Stimulated activated CD4-positive, alpha-beta T cell treated with anti-CD3 and anti-CD28 coated beads, Interleukin-1b, Interleukin-23, amount 100 ng/mL, for 4 hours (primary cell): Measurements from ENCODE around the gene CFAP97D1.
"Not testable (repeated sequence)": the region's sequence is repeated elsewhere in the genome, so short reads cannot be mapped to it uniquely, and the experiment has no call there.

Experiments
- DNase-seq, 2 donors: peaks; one replicate each; pipeline ENCODE4 v3.0.0-alpha.2; 2020; ENCODE audit warnings: low read depth in 2 of 2

The CFAP97D1 gene

GRCh38 chr17:43768382-43768781 lies 11.9 kb upstream of the CFAP97D1 start:
- DNase-seq: no peak

GRCh38 chr17:43768943-43769342 lies 11.3 kb upstream of the CFAP97D1 start:
- DNase-seq: no peak

- DNase-seq: no peak
These were observed 10.8 kb upstream of the CFAP97D1 start for GRCh38 chr17:43769426-43769825.

GRCh38 chr17:43769859-43770258 lies 10.4 kb upstream of the CFAP97D1 start:
- DNase-seq: no peak

- DNase-seq: no peak
These were observed 9.3 kb upstream of the CFAP97D1 start for GRCh38 chr17:43770957-43771356.

- DNase-seq: no peak
These were observed 8.8 kb upstream of the CFAP97D1 start for GRCh38 chr17:43771463-43771862.

- DNase-seq: no peak
These were observed 7.2 kb upstream of the CFAP97D1 start for GRCh38 chr17:43772877-43773648.

GRCh38 chr17:43774304-43775250 lies 5.7 kb upstream of the CFAP97D1 start:
- no peak for DNase-seq

- peak; percentile 56 to 68 for DNase-seq
These were observed 1.7 kb upstream of the CFAP97D1 start, which contains the start of gene DUSP3 for GRCh38 chr17:43778337-43779144. Gene DUSP3, minus strand, starts transcription at chr17:43778977. Its CDS starts 53 bp downstream, at chr17:43778924.

- no peak for DNase-seq
These were observed 800 bp upstream of the CFAP97D1 start for GRCh38 chr17:43779145-43780125.

GRCh38 chr17:43782913-43783680 lies 2.9 kb downstream of the CFAP97D1 start:
- DNase-seq: no peak

GRCh38 chr17:43784068-43784467 lies 3.8 kb downstream of the CFAP97D1 start:
- DNase-seq: no peak

GRCh38 chr17:43784628-43785101 lies 4.4 kb downstream of the CFAP97D1 start:
- no peak for DNase-seq

GRCh38 chr17:43787728-43788127 lies 7.5 kb downstream of the CFAP97D1 start:
- no peak for DNase-seq

- DNase-seq: no peak
These were observed 8.3 kb downstream of the CFAP97D1 start for GRCh38 chr17:43788540-43788939.

- no peak for DNase-seq
These were observed 9.2 kb downstream of the CFAP97D1 start for GRCh38 chr17:43789482-43789881.

- DNase-seq: no peak
These were observed 10.2 kb downstream of the CFAP97D1 start for GRCh38 chr17:43790311-43790940.

GRCh38 chr17:43791589-43791988 lies 11.4 kb downstream of the CFAP97D1 start:
- no peak for DNase-seq

GRCh38 chr17:43792668-43793067 lies 12.4 kb downstream of the CFAP97D1 start:
- not testable (repeated sequence) for DNase-seq
